Suprapubic skin (tissue), 4 donors: ENCODE data around the gene ZDHHC3. TPM values are rescaled to one million over a fixed set of nuclear protein-coding genes. Genes with fewer than 3 reads are reported as not detected.
A peak's percentile ranks its signal among the peaks of the same experiment; 100 is the strongest.

Experiments used
- DNase-seq, 2 donors: peaks; one replicate each; pipeline ENCODE4 v3.0.0-alpha.2; 2019; ENCODE audit warnings: low spot score in 2 of 2
- H3K27ac ChIP-seq: fragments of 200-600 bp; sonication (generic); one replicate; pipeline ENCODE4 v1.5.1; 2019
- H3K27me3 ChIP-seq: fragments of 200-600 bp; sonication (generic); one replicate; pipeline ENCODE4 v1.5.1; 2019
- H3K36me3 ChIP-seq: fragments of 200-600 bp; sonication (generic); one replicate; pipeline ENCODE4 v1.5.1; 2019
- H3K4me1 ChIP-seq: fragments of 200-600 bp; sonication (generic); one replicate; pipeline ENCODE4 v1.5.1; 2019
- H3K4me3 ChIP-seq: fragments of 200-600 bp; sonication (generic); one replicate; pipeline ENCODE4 v1.5.1; 2019; ENCODE audit warnings: mild to moderate bottlenecking
- H3K9me3 ChIP-seq: fragments of 200-600 bp; sonication (generic); one replicate; pipeline ENCODE4 v1.5.1; 2019
- EP300 ChIP-seq: sonication (generic); formaldehyde crosslinking; IDR thresholded peaks from one replicate; pipeline ENCODE4 v1.6.1; 2017; ENCODE audit warnings: antibody characterized with exemption
- POLR2A ChIP-seq, 2 donors: fragments of 450-650 bp; IDR thresholded peaks; one replicate each; pipeline ENCODE4 v1.6.1; 2017; ENCODE audit warnings: antibody characterized with exemption in 2 of 2, mild to moderate bottlenecking in 2 of 2, moderate library complexity in 2 of 2
- POLR2AphosphoS5 ChIP-seq, 3 donors: sonication (generic); formaldehyde crosslinking; IDR thresholded peaks; one replicate each; pipeline ENCODE4 v1.6.1; 2017; ENCODE audit warnings: antibody characterized with exemption in 3 of 3
- WGBS: methylation state at CpG from one replicate; pipeline ENCODE4 v1.1.5; 2018; 5-methylcytosine and 5-hydroxymethylcytosine counted together
- total RNA-seq, 4 donors: library from RNA; depleted of rRNA; stranded (reverse); fragments of >200 nt; gene quantifications; one replicate each; pipeline ENCODE4 v1.1.0, GENCODE V29; 2016
- TF ChIP-seq, protein P1 (sequence below), 2 donors: fragments of 200-600 bp in 1 of 2; fragments of 450-650 bp in 1 of 2; sonication (generic) in 1 of 2; IDR thresholded peaks; one replicate each; pipeline ENCODE4 v1.5.1; 2016 to 2019; ENCODE audit warnings: antibody characterized with exemption in 2 of 2, mild to moderate bottlenecking in 1 of 2, moderate library complexity in 1 of 2

The ZDHHC3 gene
- total RNA-seq, 4 donors from 2014 or later, result 143 to 311 (median 175) TPM

DNA sequence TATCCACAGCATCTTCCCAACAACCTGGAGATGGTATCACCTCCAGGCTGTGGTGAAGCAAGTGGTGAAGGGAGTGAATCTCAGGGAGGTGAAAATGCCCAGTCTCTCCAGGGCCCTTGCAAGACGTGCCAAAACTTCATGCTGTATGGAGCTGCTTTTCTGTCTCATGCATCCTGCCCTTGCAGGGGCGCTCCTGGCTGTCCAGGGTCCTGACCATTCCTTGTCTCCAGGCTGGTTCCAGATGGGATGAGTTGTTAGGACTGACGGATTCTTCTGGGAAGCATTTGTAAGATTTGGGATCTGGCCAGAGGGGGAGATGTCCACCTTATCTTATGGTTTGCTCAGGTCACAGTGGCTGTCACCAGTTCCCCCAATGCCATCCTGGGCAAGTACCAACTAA, 85.7 kb downstream of the ZDHHC3 start:
- no peak overlapping the region for H3K4me3 ChIP-seq
- TF ChIP-seq, protein P1, sequence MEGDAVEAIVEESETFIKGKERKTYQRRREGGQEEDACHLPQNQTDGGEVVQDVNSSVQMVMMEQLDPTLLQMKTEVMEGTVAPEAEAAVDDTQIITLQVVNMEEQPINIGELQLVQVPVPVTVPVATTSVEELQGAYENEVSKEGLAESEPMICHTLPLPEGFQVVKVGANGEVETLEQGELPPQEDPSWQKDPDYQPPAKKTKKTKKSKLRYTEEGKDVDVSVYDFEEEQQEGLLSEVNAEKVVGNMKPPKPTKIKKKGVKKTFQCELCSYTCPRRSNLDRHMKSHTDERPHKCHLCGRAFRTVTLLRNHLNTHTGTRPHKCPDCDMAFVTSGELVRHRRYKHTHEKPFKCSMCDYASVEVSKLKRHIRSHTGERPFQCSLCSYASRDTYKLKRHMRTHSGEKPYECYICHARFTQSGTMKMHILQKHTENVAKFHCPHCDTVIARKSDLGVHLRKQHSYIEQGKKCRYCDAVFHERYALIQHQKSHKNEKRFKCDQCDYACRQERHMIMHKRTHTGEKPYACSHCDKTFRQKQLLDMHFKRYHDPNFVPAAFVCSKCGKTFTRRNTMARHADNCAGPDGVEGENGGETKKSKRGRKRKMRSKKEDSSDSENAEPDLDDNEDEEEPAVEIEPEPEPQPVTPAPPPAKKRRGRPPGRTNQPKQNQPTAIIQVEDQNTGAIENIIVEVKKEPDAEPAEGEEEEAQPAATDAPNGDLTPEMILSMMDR (IDR thresholded peaks at IDR 0.05), result no peak
- no peak for TF ChIP-seq POLR2A (IDR thresholded peaks at IDR 0.05)
- no peak for TF ChIP-seq EP300
- TF ChIP-seq POLR2AphosphoS5 (IDR thresholded peaks at IDR 0.05), result no peak
- DNase-seq, result peak in 1 of 2 donors; percentile 28
- no peaks in the 10 kb centered on the region for H3K36me3 ChIP-seq
- peaks cover 10% of the 10 kb centered on the region for H3K4me1 ChIP-seq
- no peaks in the 10 kb centered on the region for H3K9me3 ChIP-seq
- no peaks in the 10 kb centered on the region for H3K27me3 ChIP-seq
- H3K27ac ChIP-seq, result no peak overlapping the region
- 62% methylated on average over 3 of the region's 3 CpGs for WGBS

DNA sequence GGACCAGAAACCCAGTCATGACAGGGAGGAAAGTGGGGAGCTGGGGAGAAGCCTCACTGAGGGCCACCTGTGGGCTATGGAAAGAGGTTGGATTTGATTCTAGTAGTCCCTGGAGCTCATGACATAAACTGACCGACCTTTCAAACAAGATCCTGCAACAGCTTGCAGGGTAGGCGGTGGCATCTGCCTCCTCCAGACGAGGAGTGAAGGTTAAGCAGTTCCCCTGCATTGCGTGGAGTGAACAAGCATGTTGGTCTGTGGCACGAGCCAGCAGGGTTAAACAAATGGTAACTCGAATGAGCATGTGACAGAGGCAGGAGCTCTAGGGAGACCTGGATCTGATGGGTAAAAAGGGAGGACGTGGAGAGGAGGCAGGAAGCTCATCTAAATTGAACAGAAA, 88.9 kb downstream of the ZDHHC3 start:
- H3K9me3 ChIP-seq, result no peaks in the 10 kb centered on the region
- no peaks in the 10 kb centered on the region for H3K36me3 ChIP-seq
- H3K27me3 ChIP-seq, result no peaks in the 10 kb centered on the region
- TF ChIP-seq, protein P1 (IDR thresholded peaks at IDR 0.05), result no peak
- no peak for TF ChIP-seq POLR2A (IDR thresholded peaks at IDR 0.05)
- no peak for TF ChIP-seq EP300
- no peak for TF ChIP-seq POLR2AphosphoS5 (IDR thresholded peaks at IDR 0.05)
- peak overlapping the region; percentile 50 for H3K27ac ChIP-seq
- 59% methylated on average over 7 of the region's 7 CpGs for WGBS
- no peak for DNase-seq
- H3K4me1 ChIP-seq, result peaks cover 25% of the 10 kb centered on the region
- H3K4me3 ChIP-seq, result no peak overlapping the region

DNA sequence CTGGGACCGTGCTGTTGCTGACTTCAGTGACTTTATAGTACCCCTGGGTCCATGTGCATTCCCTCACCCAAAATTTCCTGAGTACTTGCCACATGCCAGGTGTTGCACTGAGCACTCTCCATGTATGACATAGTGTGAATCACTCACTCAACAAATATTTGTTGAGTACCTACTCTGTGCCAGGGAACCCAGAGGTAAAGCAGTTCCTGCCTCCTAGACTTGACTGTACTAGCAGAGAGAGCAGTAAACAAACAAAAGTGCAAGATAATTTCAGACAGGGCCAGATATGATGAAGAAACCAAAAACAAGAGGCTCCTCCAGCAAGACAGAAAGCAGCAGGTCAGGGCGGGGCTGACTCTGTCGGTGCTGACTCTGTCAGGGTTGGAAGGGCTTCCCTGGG, 89.4 kb downstream of the ZDHHC3 start:
- no peak for DNase-seq
- Histone ChIP-seq H3K9me3 (no peaks in the 10 kb centered on the region), H3K36me3 (no peaks in the 10 kb centered on the region), H3K4me1 (peaks cover 25% of the 10 kb centered on the region), H3K27me3 (no peaks in the 10 kb centered on the region), H3K4me3 (no peak overlapping the region), H3K27ac (peak overlapping the region; percentile 50)
- whole genome bisulfite sequencing, result 42% methylated on average over 3 of the region's 3 CpGs
- no peak for TF ChIP-seq EP300
- TF ChIP-seq POLR2AphosphoS5 (IDR thresholded peaks at IDR 0.05), result peak in 1 of 3 donors; percentile 19
- no peak for TF ChIP-seq POLR2A (IDR thresholded peaks at IDR 0.05)

DNA sequence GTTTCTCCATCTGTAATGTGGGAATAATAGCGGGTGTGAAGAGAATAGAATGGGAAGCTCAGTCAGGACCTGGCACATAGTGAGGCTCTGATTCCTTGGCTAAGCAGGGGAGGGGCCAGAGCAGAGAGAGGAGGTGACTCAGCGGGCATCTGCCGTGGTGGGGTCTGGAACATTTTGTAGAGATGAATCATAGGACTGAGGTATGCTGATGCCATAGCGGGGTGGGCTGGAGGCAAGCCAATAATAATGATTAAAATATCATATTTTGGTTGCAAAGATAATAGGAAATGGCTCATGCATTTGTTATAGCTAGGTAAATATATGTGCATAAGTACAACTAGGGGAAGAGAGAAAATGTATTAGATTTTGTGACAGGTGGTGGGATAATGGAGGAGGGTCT, 90.4 kb downstream of the ZDHHC3 start:
- TF ChIP-seq POLR2AphosphoS5 (IDR thresholded peaks at IDR 0.05) (no peak), POLR2A (IDR thresholded peaks at IDR 0.05) (no peak), EP300 (no peak)
- TF ChIP-seq, protein P1 (IDR thresholded peaks at IDR 0.05), result no peak
- Histone ChIP-seq H3K4me1 (peaks cover 25% of the 10 kb centered on the region), H3K27me3 (no peaks in the 10 kb centered on the region), H3K36me3 (no peaks in the 10 kb centered on the region), H3K9me3 (no peaks in the 10 kb centered on the region), H3K27ac (no peak overlapping the region), H3K4me3 (no peak overlapping the region)
- DNase-seq, result no peak
- 26% methylated on average over 4 of the region's 4 CpGs for WGBS

DNA sequence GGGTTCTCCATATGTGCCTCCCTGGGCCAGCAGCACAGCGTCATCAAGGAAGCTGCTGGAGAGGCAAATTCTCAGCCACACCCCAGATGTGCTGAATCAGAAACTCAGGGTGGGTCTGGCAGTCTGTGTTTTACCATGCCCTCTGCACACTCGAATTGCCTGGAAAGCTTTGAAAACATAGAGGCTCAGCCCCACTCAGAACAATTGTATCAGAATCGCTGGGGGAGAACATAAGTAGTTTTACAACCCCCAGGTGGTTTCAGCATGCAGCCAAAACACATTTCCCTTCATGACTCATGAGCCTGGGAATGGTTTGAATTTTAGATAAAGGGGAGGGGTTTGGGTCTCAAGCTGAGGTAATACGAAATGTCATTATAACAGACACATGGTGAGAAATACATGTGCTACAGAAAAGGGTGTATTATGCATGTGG, 92.0 kb downstream of the ZDHHC3 start:
- TF ChIP-seq EP300 (no peak), POLR2A (IDR thresholded peaks at IDR 0.05) (no peak), POLR2AphosphoS5 (IDR thresholded peaks at IDR 0.05) (peak in 1 of 3 donors; percentile 38)
- TF ChIP-seq, protein P1 (IDR thresholded peaks at IDR 0.05), result no peak
- H3K36me3 ChIP-seq, result no peaks in the 10 kb centered on the region
- peaks cover 25% of the 10 kb centered on the region for H3K4me1 ChIP-seq
- 16% methylated on average over 4 of the region's 4 CpGs for WGBS
- H3K27ac ChIP-seq, result peak overlapping the region; percentile 71
- no peak overlapping the region for H3K4me3 ChIP-seq
- H3K27me3 ChIP-seq, result no peaks in the 10 kb centered on the region
- no peaks in the 10 kb centered on the region for H3K9me3 ChIP-seq
- DNase-seq, result no peak
